SK-N-SH treated with all-trans-retinoic acid at 6 μM for 48 hours (cell line): Measurements from ENCODE around the gene TRIM54.

ENCODE experiments used
- ATAC-seq: fragments of 200-7000 bp; cut with Tn5 transposase; 3 replicates; pipeline ENCODE4 v1.9.1; 2020; ENCODE audit warnings: mild to moderate bottlenecking, moderate library complexity
- ARNTL ChIP-seq: fragments of 450-650 bp; formaldehyde crosslinking; IDR thresholded peaks from 2 replicates; pipeline ENCODE4 v1.5.0; 2020; ENCODE audit warnings: low read depth, mild to moderate bottlenecking, moderate library complexity, borderline replicate concordance
- BACH2 ChIP-seq: fragments of 250-450 bp; sonication (Bioruptor Pico); IDR thresholded peaks from 2 replicates; pipeline ENCODE4 v1.9.0; 2021; ENCODE audit warnings: mild to moderate bottlenecking, borderline replicate concordance
- CREB5 ChIP-seq: fragments of 250-450 bp; sonication (Bioruptor Pico); IDR thresholded peaks from 2 replicates; pipeline ENCODE4 v1.5.1; 2020; ENCODE audit warnings: low read depth, mild to moderate bottlenecking, moderate library complexity
- CSDC2 ChIP-seq: fragments of 250-450 bp; sonication (Bioruptor Pico); IDR thresholded peaks from 2 replicates; pipeline ENCODE4 v1.5.0; 2020; ENCODE audit warnings: mild to moderate bottlenecking, moderate library complexity
- CSRNP3 ChIP-seq: fragments of 250-450 bp; sonication (Bioruptor Pico); IDR thresholded peaks from 2 replicates; pipeline ENCODE4 v1.5.1; 2021; ENCODE audit warnings: mild to moderate bottlenecking, moderate library complexity
- ESRRG ChIP-seq: fragments of 250-450 bp; sonication (Bioruptor Pico); IDR thresholded peaks from 2 replicates; pipeline ENCODE4 v1.6.1; 2021; ENCODE audit warnings: mild to moderate bottlenecking
- GLIS3 ChIP-seq: fragments of 250-450 bp; sonication (Bioruptor Pico); IDR thresholded peaks from 2 replicates; pipeline ENCODE4 v1.5.0; 2020; ENCODE audit warnings: mild to moderate bottlenecking, moderate library complexity
- ISL1 ChIP-seq: fragments of 250-450 bp; sonication (Bioruptor Pico); IDR thresholded peaks from 2 replicates; pipeline ENCODE4 v2.1.2; 2022; ENCODE audit warnings: mild to moderate bottlenecking, moderate library complexity
- OSR1 ChIP-seq: fragments of 250-450 bp; sonication (Bioruptor Pico); IDR thresholded peaks from 2 replicates; pipeline ENCODE4 v1.8.0; 2022; ENCODE audit warnings: moderate library complexity, mild to moderate bottlenecking, inconsistent platforms
- PATZ1 ChIP-seq: fragments of 250-450 bp; sonication (Bioruptor Pico); IDR thresholded peaks from 2 replicates; pipeline ENCODE4 v1.8.0; 2020; ENCODE audit warnings: mild to moderate bottlenecking, moderate library complexity, borderline replicate concordance
- PPARA ChIP-seq: fragments of 250-450 bp; sonication (Bioruptor Pico); IDR thresholded peaks from 2 replicates; pipeline ENCODE4 v1.5.0; 2020; ENCODE audit warnings: mild to moderate bottlenecking, borderline replicate concordance
- RARB ChIP-seq: fragments of 250-450 bp; sonication (Bioruptor Pico); IDR thresholded peaks from 2 replicates; pipeline ENCODE4 v1.8.0; 2021; ENCODE audit warnings: mild to moderate bottlenecking, moderate library complexity
- SNAI2 ChIP-seq: fragments of 250-450 bp; sonication (Bioruptor Pico); IDR thresholded peaks from 2 replicates; pipeline ENCODE4 v1.5.0; 2020; ENCODE audit warnings: mild to moderate bottlenecking, moderate library complexity
- TCF4 ChIP-seq: fragments of 250-450 bp; sonication (Bioruptor Pico); IDR thresholded peaks from 2 replicates; pipeline ENCODE4 v1.8.0; 2021; ENCODE audit warnings: mild to moderate bottlenecking, moderate library complexity, borderline replicate concordance
- TOX ChIP-seq: fragments of 250-450 bp; sonication (Bioruptor Pico); IDR thresholded peaks from 2 replicates; pipeline ENCODE4 v1.8.0; 2021; ENCODE audit warnings: mild to moderate bottlenecking, moderate library complexity, borderline replicate concordance
- TSHZ2 ChIP-seq: fragments of 250-450 bp; sonication (Bioruptor Pico); IDR thresholded peaks from 2 replicates; pipeline ENCODE4 v1.5.0; 2020; ENCODE audit warnings: mild to moderate bottlenecking, moderate library complexity
- ZC3H10 ChIP-seq: fragments of 250-450 bp; sonication (Bioruptor Pico); IDR thresholded peaks from 2 replicates; pipeline ENCODE4 v1.5.1; 2021; ENCODE audit warnings: mild to moderate bottlenecking, moderate library complexity
- ZFP3 ChIP-seq: fragments of 250-450 bp; sonication (Bioruptor Pico); IDR thresholded peaks from 2 replicates; pipeline ENCODE4 v1.5.0; 2020; ENCODE audit warnings: mild to moderate bottlenecking, moderate library complexity
- ZFP30 ChIP-seq: fragments of 450-650 bp; formaldehyde crosslinking; IDR thresholded peaks from 2 replicates; pipeline ENCODE4 v1.5.0; 2022; ENCODE audit warnings: mild to moderate bottlenecking, moderate library complexity
- ZNF565 ChIP-seq: fragments of 450-650 bp; formaldehyde crosslinking; conservative IDR thresholded peaks from 2 replicates; pipeline ENCODE4 v1.5.0; 2020; ENCODE audit warnings: low read depth, mild to moderate bottlenecking, moderate library complexity
- ZNF70 ChIP-seq: fragments of 450-650 bp; formaldehyde crosslinking; IDR thresholded peaks from 2 replicates; pipeline ENCODE4 v1.5.0; 2020; ENCODE audit warnings: mild to moderate bottlenecking, moderate library complexity
- ZNF8 ChIP-seq: fragments of 450-650 bp; formaldehyde crosslinking; IDR thresholded peaks from 2 replicates; pipeline ENCODE4 v1.5.0; 2020; ENCODE audit warnings: mild to moderate bottlenecking, moderate library complexity

TRIM54 gene

GRCh38 chr2:27270131-27270530, 12.1 kb upstream of the TRIM54 start:
- no peak for ATAC-seq
- no peak for TF ChIP-seq ZNF8 (CRISPR knock-in tag)
- TF ChIP-seq TSHZ2 (CRISPR knock-in tag): no peak
- TF ChIP-seq ZNF565: no peak
- no peak for TF ChIP-seq ZC3H10 (CRISPR knock-in tag)
- TF ChIP-seq ARNTL: no peak
- no peak for TF ChIP-seq ZFP30 (CRISPR knock-in tag)
- no peak for TF ChIP-seq ESRRG
- no peak for TF ChIP-seq ZNF70
- no peak for TF ChIP-seq CSDC2 (CRISPR knock-in tag)

- no peak for ATAC-seq
- no peak for TF ChIP-seq BACH2 (CRISPR knock-in tag)
- no peak for TF ChIP-seq OSR1
- no peak for TF ChIP-seq GLIS3 (CRISPR knock-in tag)
- TF ChIP-seq SNAI2 (CRISPR knock-in tag): no peak
- TF ChIP-seq TOX (CRISPR knock-in tag): no peak
- TF ChIP-seq CSDC2 (CRISPR knock-in tag): no peak
- no peak for TF ChIP-seq ZNF565
- TF ChIP-seq RARB (CRISPR knock-in tag): no peak
- no peak for TF ChIP-seq PATZ1
- no peak for TF ChIP-seq CREB5
- TF ChIP-seq ZC3H10 (CRISPR knock-in tag): no peak
- no peak for TF ChIP-seq TCF4 (CRISPR knock-in tag)
- no peak for TF ChIP-seq TSHZ2 (CRISPR knock-in tag)
- TF ChIP-seq ZFP3: no peak
- no peak for TF ChIP-seq ZNF8 (CRISPR knock-in tag)
- no peak for TF ChIP-seq ZNF70
- TF ChIP-seq PPARA (CRISPR knock-in tag): no peak
- TF ChIP-seq CSRNP3 (CRISPR knock-in tag): no peak
Measured at GRCh38 chr2:27270670-27271069, 11.6 kb upstream of the TRIM54 start.

GRCh38 chr2:27271631-27272340, 10.4 kb upstream of the TRIM54 start:
- ATAC-seq: no peak
- TF ChIP-seq ISL1 (CRISPR knock-in tag): no peak
- TF ChIP-seq ZFP30 (CRISPR knock-in tag): no peak
- TF ChIP-seq PATZ1: no peak
- TF ChIP-seq OSR1: no peak
- no peak for TF ChIP-seq TSHZ2 (CRISPR knock-in tag)
- TF ChIP-seq ZNF70: no peak
